Endothelial cell of umbilical vein (primary cell): ENCODE data around the gene ATXN7L1. TPM values are rescaled to one million over a fixed set of nuclear protein-coding genes. Genes with fewer than 3 reads are reported as not detected.

Experiments
- BruUV-seq: library from RNA; stranded (reverse); fragments of 400-500 nt; replicated peaks from 2 replicates; lab custom pipeline; 2021; lab: Mats Ljungman, UMichigan
- CTCF ChIA-PET: fragments of 300-600, 350-600 bp; sonication (Branson Sonifier 250); formaldehyde crosslinking; loops from one replicate; lab custom pipeline; 2021; ENCODE audit warnings: antibody characterized with exemption, inconsistent platforms; lab: Charles Lee
- POLR2A ChIA-PET: fragments of 300-600, 350-600 bp; sonication (Branson Sonifier 250); formaldehyde crosslinking; loops from one replicate; lab custom pipeline; 2021; ENCODE audit warnings: antibody characterized with exemption, inconsistent platforms; lab: Charles Lee
- DNase-seq: peaks from one replicate; pipeline ENCODE4 v3.0.0-alpha.2; 2011; ENCODE audit warnings: low read depth, low spot score
- FAIRE-seq: peaks from 2 replicates; lab custom pipeline; 2011; peaks lifted over from hg19 to GRCh38; lab: Jason Lieb, UNC
- H2AFZ ChIP-seq: 2 replicates; pipeline ENCODE4 v1.6.0; 2012; ENCODE audit warnings: low read depth, low read length, control low read depth, inconsistent platforms
- H3K27ac ChIP-seq: 2 replicates; pipeline ENCODE4 v1.5.1; 2011; ENCODE audit warnings: low read depth, mild to moderate bottlenecking, control low read depth, low read length, moderate library complexity; ENCODE audit not compliant: insufficient read depth
- H3K27me3 ChIP-seq, 2 experiments: 2 replicates each; pipeline versions ENCODE4 v1.6.0 to v1.6.1; 2011; ENCODE audit warnings: low read length in 2 of 2, mixed read lengths in 1 of 2; ENCODE audit not compliant: control insufficient read depth in 2 of 2, insufficient read depth in 2 of 2
- H3K36me3 ChIP-seq, 2 experiments: 2 replicates in 1 of 2; 3 replicates in 1 of 2; pipeline ENCODE4 v1.5.1; 2011; ENCODE audit warnings: low read length in 2 of 2, mild to moderate bottlenecking in 1 of 2, moderate library complexity in 1 of 2; ENCODE audit not compliant: control insufficient read depth in 2 of 2, insufficient read depth in 2 of 2; ENCODE audit errors: extremely low read depth in 1 of 2
- H3K4me1 ChIP-seq: 3 replicates; pipeline ENCODE4 v1.5.1; 2011; ENCODE audit warnings: mild to moderate bottlenecking, low read length; ENCODE audit not compliant: control insufficient read depth, insufficient read depth; ENCODE audit errors: extremely low read depth
- H3K4me2 ChIP-seq: 2 replicates; pipeline ENCODE4 v1.6.1; 2011; ENCODE audit warnings: low read length, control low read depth, mixed read lengths; ENCODE audit not compliant: insufficient read depth
- H3K4me3 ChIP-seq, 3 experiments: fragments of 200-600 bp in 1 of 3; sonication (generic), shearing (Covaris generic) in 1 of 3; replicated peaks in 1 of 3; 2 replicates each; pipeline ENCODE4 v1.5.1; 2011 to 2016; ENCODE audit warnings: control low read depth in 3 of 3, low read length in 3 of 3, mild to moderate bottlenecking in 2 of 3, inconsistent platforms in 1 of 3, low read depth in 1 of 3, moderate library complexity in 1 of 3; ENCODE audit not compliant: insufficient read depth in 1 of 3
- H3K79me2 ChIP-seq: 2 replicates; pipeline ENCODE4 v1.6.0; 2012; ENCODE audit warnings: low read length, inconsistent platforms; ENCODE audit not compliant: control insufficient read depth, insufficient read depth
- H3K9ac ChIP-seq: replicated peaks from 2 replicates; pipeline ENCODE3; 2011; ENCODE audit warnings: low read length, control low read depth; ENCODE audit not compliant: insufficient read depth; ENCODE audit errors: extremely low read depth
- H3K9me1 ChIP-seq: replicated peaks from 3 replicates; pipeline ENCODE4 v1.6.0; 2011; ENCODE audit warnings: mild to moderate bottlenecking, low read length; ENCODE audit not compliant: control insufficient read depth, insufficient read depth; ENCODE audit errors: extremely low read depth
- H3K9me3 ChIP-seq: replicated peaks from 2 replicates; pipeline ENCODE4 v1.5.1; 2012; ENCODE audit warnings: low read length, inconsistent platforms; ENCODE audit not compliant: control insufficient read depth, insufficient read depth
- H4K20me1 ChIP-seq: replicated peaks from 2 replicates; pipeline ENCODE3; 2011; ENCODE audit warnings: mild to moderate bottlenecking, low read length; ENCODE audit not compliant: control insufficient read depth, insufficient read depth; ENCODE audit errors: extremely low read depth
- EZH2 ChIP-seq: IDR thresholded peaks from 2 replicates; pipeline ENCODE4 v1.6.1; 2012; ENCODE audit warnings: borderline replicate concordance, low read depth, mild to moderate bottlenecking, moderate library complexity, low read length, inconsistent platforms; ENCODE audit not compliant: severe bottlenecking
- FOS ChIP-seq: IDR thresholded peaks from 2 replicates; pipeline ENCODE4 v1.6.1; 2011; ENCODE audit warnings: mild to moderate bottlenecking, low read length, moderate library complexity, borderline replicate concordance; ENCODE audit not compliant: insufficient read depth
- GATA2 ChIP-seq: IDR thresholded peaks from 2 replicates; pipeline ENCODE4 v1.7.0; 2011; ENCODE audit warnings: low read depth, mild to moderate bottlenecking, moderate library complexity, mixed read lengths, low read length; ENCODE audit not compliant: insufficient read length, insufficient read depth
- JUN ChIP-seq: IDR thresholded peaks from 2 replicates; pipeline ENCODE4 v1.6.1; 2011; ENCODE audit warnings: borderline replicate concordance, low read depth; ENCODE audit not compliant: insufficient read length, insufficient read depth
- MYC ChIP-seq: IDR thresholded peaks from one replicate; pipeline ENCODE4 v1.6.1; 2011; ENCODE audit warnings: mild to moderate bottlenecking, low read depth, low read length
- POLR2A ChIP-seq: IDR thresholded peaks from 2 replicates; pipeline ENCODE4 v1.6.1; 2012; ENCODE audit warnings: low read depth, mild to moderate bottlenecking, control low read depth, low read length
- POLR2AphosphoS5 ChIP-seq: IDR thresholded peaks from 2 replicates; pipeline ENCODE4 v1.6.1; 2012; ENCODE audit warnings: low read depth, mild to moderate bottlenecking, control low read depth, low read length, moderate library complexity; ENCODE audit not compliant: insufficient read depth
- dilution Hi-C: fragments of 300-500 bp; cut with MboI; formaldehyde crosslinking; loops from one replicate; pipeline ENCODE4 v1.15.0; 2019; ENCODE audit warnings: low sequenced_read_pairs; ENCODE audit not compliant: extremely low pct_ligation_motif_present
- intact Hi-C: fragments of 100-400 bp; cut with micrococcal nuclease; formaldehyde crosslinking; loops from one replicate; pipeline ENCODE4 v1.10.0; 2022
- polyA plus RNA-seq, 4 experiments: library from polyadenylated mRNA; depleted of rRNA in 3 of 4; stranded (reverse) in 3 of 4; unstranded in 1 of 4; fragments of >200 nt; gene quantifications; 2 replicates each; pipeline versions ENCODE4 v1.2.1 to v1.2.3, GENCODE V29; 2011 to 2012; ENCODE audit warnings: missing spikeins in 1 of 4
- total RNA-seq: library from RNA; stranded (reverse); gene quantifications from 2 replicates; pipeline ENCODE4 v1.2.3, GENCODE V29; 2021
- TF ChIP-seq, protein P1 (sequence below): IDR thresholded peaks from 2 replicates; pipeline ENCODE4 v1.6.1; 2011; ENCODE audit not compliant: insufficient read depth, insufficient read length
- TF ChIP-seq, protein P2 (sequence below), 2 donors: IDR thresholded peaks; 1 replicate in 1 of 2; 2 replicates in 1 of 2; pipeline ENCODE4 v1.5.1; 2011; ENCODE audit warnings: low read length in 2 of 2, mild to moderate bottlenecking in 2 of 2, moderate library complexity in 2 of 2, control low read depth in 1 of 2, inconsistent platforms in 1 of 2, low read depth in 1 of 2; ENCODE audit not compliant: insufficient read depth in 1 of 2; ENCODE audit errors: extremely low read depth in 1 of 2

Gene ATXN7L1
- total and polyA plus RNA-seq, 2 donors (not counting 3 experiments of a cell fraction or from before 2014, with no cell fraction given) = 4.6 to 15.6 TPM

DNA sequence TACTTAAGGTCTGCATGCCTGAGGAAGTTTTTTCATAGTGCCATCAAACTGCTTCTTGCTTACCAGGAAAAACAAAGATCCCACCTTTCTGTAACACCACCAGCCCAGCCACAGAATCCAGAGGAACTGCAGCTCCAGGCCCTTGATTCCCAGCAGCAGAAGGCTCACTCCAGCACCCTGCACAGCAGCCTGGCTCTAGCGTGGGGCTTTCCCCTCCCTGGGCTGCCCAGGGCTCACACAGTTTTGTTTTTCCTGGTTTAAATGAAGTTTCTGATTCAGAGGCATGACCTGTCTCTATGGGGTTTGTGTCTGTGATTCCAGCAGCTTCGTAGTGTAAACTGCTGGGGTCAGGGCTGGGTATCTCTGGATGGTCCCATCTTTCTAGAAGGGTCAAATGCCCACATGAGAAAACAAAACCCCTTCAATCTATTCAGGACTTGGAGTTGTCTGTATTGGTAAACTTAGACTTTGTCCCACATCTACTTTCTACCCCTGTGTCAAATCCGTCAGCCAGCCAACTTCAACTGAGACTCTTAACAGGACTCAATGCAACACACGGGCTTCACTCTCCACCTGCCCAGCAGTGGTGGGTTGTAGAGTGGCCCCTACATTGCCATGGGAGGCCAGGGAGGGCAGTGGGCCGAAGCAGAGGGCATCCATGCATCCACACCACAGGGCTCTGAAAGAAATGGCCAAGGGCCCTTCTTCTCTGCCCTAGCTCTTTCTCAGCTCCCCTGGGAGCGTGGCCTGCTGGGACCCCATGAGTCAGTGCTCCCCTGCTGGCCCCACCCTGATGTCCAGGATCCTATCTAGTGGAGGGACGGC, 73.6 kb downstream of the ATXN7L1 start:
- no peak overlapping the region for H3K27ac ChIP-seq
- peaks cover 17% of the 10 kb centered on the region for H3K4me1 ChIP-seq
- FAIRE-seq (no peak), DNase-seq (no peak)
- no peaks in the 10 kb centered on the region for H4K20me1 ChIP-seq
- no peaks in the 10 kb centered on the region for H3K9me3 ChIP-seq
- H3K9me1 ChIP-seq = no peaks in the 10 kb centered on the region
- ChIA-PET POLR2A (no interaction called here), CTCF (interaction anchor here (0.5 kb wide), 1 partner anchor 294 kb away, joined by 3 read pairs; no protein-coding TSS in a partner anchor)
- no peak overlapping the region for H3K4me3 ChIP-seq
- no peaks in the 10 kb centered on the region for H3K36me3 ChIP-seq
- H3K4me2 ChIP-seq = no peak overlapping the region
- TF ChIP-seq POLR2AphosphoS5 = no peak
- no peak for TF ChIP-seq FOS
- no peak for TF ChIP-seq JUN
- TF ChIP-seq, protein P1, sequence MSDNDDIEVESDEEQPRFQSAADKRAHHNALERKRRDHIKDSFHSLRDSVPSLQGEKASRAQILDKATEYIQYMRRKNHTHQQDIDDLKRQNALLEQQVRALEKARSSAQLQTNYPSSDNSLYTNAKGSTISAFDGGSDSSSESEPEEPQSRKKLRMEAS = no peak
- TF ChIP-seq, protein P2, sequence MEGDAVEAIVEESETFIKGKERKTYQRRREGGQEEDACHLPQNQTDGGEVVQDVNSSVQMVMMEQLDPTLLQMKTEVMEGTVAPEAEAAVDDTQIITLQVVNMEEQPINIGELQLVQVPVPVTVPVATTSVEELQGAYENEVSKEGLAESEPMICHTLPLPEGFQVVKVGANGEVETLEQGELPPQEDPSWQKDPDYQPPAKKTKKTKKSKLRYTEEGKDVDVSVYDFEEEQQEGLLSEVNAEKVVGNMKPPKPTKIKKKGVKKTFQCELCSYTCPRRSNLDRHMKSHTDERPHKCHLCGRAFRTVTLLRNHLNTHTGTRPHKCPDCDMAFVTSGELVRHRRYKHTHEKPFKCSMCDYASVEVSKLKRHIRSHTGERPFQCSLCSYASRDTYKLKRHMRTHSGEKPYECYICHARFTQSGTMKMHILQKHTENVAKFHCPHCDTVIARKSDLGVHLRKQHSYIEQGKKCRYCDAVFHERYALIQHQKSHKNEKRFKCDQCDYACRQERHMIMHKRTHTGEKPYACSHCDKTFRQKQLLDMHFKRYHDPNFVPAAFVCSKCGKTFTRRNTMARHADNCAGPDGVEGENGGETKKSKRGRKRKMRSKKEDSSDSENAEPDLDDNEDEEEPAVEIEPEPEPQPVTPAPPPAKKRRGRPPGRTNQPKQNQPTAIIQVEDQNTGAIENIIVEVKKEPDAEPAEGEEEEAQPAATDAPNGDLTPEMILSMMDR (IDR thresholded peaks at IDR 0.05; ENCODE audit: extremely low read depth in 1 of 2, insufficient read depth in 1 of 2, low read depth in 1 of 2, low read length in 2 of 2) = no peak
- no peak for TF ChIP-seq MYC
- TF ChIP-seq EZH2 = no peak
- TF ChIP-seq POLR2A = no peak
- TF ChIP-seq GATA2 = no peak
- intact Hi-C loops = no loop called here
- H3K9ac ChIP-seq = no peak overlapping the region
- BruUV-seq = no TSS peak
- H2AFZ ChIP-seq = no peak overlapping the region
- H3K27me3 ChIP-seq = no peaks in the 10 kb centered on the region
- dilution Hi-C loops = no loop called here
- no peaks in the 10 kb centered on the region for H3K79me2 ChIP-seq
